GM19035 (cell line): Measurements from ENCODE around the gene DRD4.

ENCODE experiments used
- ATAC-seq: cut with Tn5 transposase; IDR thresholded peaks from one replicate; pipeline ENCODE4 v1.9.1; 2021; ENCODE audit not compliant: unreplicated experiment

DRD4 gene

DNA sequence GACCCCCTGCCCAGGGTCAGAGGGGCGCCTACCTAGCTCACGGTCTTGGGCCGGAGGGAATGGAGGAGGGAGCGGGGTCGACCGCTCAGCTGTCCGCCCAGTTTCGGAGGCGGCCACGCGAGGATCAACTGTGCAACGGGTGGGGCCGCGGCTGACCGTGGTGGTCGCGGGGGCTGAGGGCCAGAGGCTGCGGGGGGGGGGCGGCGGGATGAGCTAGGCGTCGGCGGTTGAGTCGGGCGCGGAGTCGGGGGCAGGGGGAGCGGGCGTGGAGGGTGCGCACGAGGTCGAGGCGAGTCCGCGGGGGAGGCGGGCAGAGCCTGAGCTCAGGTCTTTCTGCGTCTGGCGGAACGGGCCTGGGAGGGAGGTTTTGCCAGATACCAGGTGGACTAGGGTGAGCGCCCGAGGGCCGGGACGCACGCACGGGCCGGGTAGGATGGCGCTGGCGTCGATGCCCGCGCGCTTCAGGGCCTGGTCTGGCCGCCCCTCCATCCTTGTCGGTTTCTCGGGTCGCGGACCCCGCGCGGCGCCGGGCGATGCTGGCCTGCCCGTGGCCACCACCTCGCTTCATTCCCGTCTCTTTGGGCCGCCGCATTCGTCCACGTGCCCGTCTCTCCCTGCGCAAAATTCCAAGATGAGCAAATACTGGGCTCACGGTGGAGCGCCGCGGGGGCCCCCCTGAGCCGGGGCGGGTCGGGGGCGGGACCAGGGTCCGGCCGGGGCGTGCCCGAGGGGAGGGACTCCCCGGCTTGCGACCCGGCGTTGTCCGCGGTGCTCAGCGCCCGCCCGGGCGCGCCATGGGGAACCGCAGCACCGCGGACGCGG is at the start of gene DRD4:
Gene DRD4, plus strand, starts transcription at position 759 of the 822 bp plus-strand sequence. Its CDS starts 36 bp downstream, at position 795.
- no peak for ATAC-seq

GRCh38 chr11:587546-587945 is 49.5 kb upstream of the DRD4 start:
- ATAC-seq = no peak

DNA sequence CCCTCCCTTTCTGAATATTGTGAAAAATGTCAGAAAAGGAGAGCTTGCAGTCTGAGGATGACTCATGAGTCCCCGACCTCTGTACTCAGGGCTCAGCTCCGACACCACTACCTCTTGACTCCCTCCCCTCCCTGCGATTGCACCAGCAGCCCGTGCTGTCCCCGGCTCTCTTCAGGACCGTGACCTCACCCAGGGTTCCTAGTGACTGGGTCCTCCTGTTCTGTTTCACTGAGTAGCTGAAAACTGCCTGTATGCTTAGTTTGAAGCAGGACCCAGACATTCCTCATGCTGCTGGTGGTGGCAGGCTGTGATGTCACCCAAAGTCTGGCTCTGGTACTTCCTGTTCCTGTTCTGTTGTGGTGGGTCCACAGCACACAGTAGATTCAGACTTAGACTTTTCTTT is 49.1 kb upstream of the DRD4 start:
- ATAC-seq = no peak

GRCh38 chr11:589798-590197 is 47.3 kb upstream of the DRD4 start:
- ATAC-seq = no peak

DNA sequence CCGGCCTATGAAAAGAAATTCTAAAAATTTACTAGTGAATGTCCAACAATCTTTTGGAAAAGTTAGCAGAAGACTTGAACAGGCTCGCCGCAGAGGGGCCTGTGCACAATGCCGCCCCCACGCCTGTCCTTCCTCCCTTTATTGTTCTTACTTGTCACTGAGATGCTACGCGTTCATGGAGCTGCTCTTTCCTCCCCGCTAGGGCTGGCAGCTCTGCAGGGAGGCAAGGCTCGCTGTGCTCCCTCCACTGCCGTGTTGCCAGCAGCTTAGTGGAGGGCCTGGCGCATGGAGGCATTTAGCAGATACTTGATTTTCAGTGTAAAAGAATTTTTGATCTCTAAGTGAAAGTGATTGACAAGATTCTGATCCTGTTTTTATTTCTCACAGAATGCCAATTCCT is 46.1 kb upstream of the DRD4 start:
- ATAC-seq = no peak

GRCh38 chr11:592501-592900 is 44.6 kb upstream of the DRD4 start:
- ATAC-seq = no peak

- no peak for ATAC-seq
Observed at GRCh38 chr11:592918-593317, 44.2 kb upstream of the DRD4 start.

- ATAC-seq = no peak
Observed at GRCh38 chr11:593347-593746, 43.7 kb upstream of the DRD4 start.

GRCh38 chr11:595400-595799 is 41.7 kb upstream of the DRD4 start:
- ATAC-seq = no peak

- no peak for ATAC-seq
Observed at GRCh38 chr11:596374-596773, 40.7 kb upstream of the DRD4 start.

DNA sequence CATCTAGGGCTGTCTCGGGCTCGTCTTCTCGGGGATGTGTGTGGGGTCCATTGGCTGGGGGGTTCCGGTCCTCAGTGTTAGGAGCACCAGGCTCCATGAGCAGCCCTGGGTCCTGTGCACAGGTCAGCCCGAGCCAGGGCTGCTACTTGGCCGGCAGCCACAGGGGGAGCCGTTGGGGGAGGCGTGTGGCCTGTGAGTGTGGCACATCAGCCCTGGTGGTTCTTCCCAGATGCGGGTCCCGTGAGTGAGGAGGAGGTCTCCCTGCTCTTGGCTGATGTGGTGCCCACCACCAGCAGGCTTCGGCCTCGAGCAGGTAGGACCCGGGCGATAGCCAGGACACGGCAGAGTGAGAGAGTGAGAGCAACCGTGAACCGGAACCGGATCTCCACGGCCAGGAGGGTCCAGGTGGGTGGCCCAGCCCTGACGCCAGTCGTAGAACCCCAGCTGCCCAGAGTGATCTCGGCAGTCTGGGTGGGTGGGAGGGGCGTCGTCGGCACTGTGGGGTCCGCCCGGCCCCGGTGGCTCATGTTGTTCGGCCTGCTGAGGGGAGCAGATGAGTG is 39.8 kb upstream of the DRD4 start:
- no peak for ATAC-seq

GRCh38 chr11:598005-598680 is 38.9 kb upstream of the DRD4 start:
- no peak for ATAC-seq

GRCh38 chr11:601573-602245 is 35.4 kb upstream of the DRD4 start:
- ATAC-seq = no peak

GRCh38 chr11:603154-603553 is 33.9 kb upstream of the DRD4 start:
- no peak for ATAC-seq

DNA sequence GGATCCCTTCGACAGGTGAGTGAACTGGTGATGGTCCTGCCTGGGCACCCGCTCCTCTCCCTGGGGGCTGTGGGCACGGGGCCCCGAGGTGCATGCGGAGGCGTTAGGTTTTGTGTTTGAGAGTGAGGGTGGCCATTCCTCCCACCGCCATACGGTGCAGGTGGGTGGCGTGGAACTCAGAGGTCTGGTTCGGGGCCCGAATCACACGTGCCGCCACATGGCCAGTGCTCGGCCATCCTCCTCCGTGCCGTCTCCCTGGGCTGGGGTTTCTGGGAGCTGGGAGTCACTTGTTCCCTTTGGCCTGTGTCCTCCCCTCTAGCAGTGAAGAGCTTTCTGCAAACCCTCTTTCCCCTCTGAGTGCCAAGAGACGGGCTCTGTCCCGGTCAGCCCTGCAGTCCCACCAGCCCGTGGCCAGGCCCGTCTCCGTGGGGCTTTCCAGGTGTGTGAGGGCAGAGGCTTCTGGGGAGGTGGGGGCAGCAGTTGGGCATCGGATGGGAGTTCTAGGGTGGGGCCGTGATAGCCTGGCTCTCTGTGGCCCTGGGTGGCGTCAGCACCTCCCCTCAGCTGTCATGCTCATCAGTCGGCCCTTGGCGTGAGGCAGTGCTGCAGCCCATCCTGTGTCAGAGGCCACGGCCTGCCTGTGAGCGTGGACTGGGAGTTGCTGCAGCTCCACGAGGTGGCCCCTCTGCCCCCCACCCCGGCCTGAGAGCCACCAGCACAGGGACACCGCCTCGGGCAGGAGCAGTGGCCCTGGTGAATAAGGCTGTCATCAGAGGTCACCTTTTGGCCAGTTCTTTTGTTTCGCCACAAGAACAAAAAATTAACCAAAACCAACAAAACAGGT is 31.6 kb upstream of the DRD4 start:
- no peak for ATAC-seq

DNA sequence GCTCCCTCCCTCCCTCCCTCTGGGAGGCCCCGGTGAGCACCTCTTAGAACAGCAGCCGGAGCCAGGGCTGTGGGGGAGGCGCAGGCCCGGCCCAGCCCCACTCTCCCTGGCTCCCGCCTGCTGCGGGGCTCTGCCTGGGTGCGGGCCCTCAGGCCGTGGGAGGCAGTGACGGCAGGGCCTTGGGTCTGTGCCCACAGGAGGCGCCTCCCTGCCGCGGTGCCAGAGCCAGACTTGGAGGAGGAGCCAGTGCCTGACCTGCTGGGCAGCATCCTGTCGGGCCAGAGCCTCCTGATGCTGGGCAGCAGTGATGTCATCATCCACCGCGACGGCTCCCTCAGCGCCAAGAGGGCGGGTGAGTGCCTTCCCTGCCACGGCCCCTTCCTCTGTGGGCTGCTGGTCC is 30.8 kb upstream of the DRD4 start:
- no peak for ATAC-seq

DNA sequence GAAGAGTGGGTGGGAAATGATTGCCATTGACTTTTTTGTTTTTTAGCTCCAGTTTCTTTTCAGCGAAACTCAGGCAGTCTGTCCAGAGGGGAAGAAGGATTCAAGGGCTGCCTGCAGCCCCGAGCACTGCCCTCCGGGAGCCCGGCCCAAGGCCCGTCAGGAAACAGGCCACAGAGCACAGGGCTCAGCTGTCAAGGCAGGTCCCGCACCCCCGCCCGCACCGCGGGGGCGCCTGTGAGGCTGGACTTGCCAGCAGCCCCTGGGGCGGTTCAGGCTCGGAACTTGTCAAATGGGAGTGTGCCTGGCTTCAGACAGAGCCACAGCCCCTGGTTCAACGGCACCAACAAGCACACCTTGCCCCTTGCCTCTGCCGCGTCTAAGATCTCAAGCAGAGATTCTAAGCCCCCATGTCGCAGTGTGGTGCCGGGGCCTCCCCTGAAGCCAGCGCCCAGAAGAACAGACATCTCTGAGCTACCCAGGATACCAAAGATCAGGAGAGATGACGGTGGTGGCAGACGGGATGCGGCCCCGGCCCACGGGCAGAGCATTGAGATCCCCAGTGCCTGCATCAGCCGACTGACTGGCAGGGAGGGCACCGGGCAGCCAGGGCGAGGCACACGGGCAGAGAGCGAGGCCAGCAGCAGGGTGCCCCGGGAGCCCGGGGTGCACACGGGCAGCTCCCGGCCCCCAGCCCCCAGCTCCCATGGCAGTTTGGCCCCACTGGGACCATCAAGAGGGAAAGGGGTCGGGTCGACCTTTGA is 29.9 kb upstream of the DRD4 start:
- ATAC-seq = no peak

- no peak for ATAC-seq
Observed at GRCh38 chr11:607971-608659, 29.0 kb upstream of the DRD4 start.

DNA sequence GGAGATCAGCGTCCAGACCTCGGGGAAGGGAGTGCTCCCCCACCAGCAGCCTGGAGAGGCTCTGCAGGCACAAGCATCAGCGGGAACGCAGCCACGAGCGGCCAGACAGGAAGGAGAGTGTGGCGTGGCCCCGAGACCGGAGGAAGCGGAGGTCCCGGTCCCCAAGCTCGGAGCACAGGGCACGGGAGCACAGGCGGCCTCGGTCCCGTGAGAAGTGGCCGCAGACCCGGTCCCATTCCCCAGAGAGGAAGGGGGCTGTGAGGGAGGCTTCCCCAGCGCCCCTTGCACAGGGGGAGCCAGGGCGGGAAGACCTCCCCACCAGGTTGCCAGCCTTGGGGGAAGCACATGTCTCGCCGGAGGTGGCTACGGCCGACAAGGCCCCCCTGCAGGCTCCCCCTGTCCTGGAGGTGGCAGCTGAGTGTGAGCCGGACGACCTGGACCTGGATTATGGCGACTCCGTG is 28.2 kb upstream of the DRD4 start:
- no peak for ATAC-seq
